SK-N-SH (cell line): ENCODE data around the gene RAB42. TPM values are rescaled to one million over a fixed set of nuclear protein-coding genes. Genes with fewer than 3 reads are reported as not detected.
A peak's percentile ranks its signal among the peaks of the same experiment; 100 is the strongest.
"Not testable (repeated sequence)": the region's sequence is repeated elsewhere in the genome, so short reads cannot be mapped to it uniquely, and the experiment has no call there.

ENCODE experiments used
- CTCF ChIA-PET: fragments of 300-600, 350-600 bp; formaldehyde crosslinking; extraction: SDS; loops from one replicate; lab custom pipeline; 2021; lab: Yijun Ruan, JAX
- POLR2A ChIA-PET: fragments of 350-600 bp; sonication (Branson Sonifier 250); formaldehyde crosslinking; extraction: SDS; loops from one replicate; lab custom pipeline; 2020; ENCODE audit warnings: antibody characterized with exemption, inconsistent platforms; lab: Yijun Ruan, JAX
- DNase-seq: peaks from one replicate; pipeline ENCODE4 v3.0.0; 2012
- H2AFZ ChIP-seq: fragments of 200-600 bp; sonication (generic); 2 replicates; pipeline ENCODE4 v1.8.1; 2016; ENCODE audit warnings: antibody characterized with exemption, mild to moderate bottlenecking, low read depth
- H3F3A ChIP-seq: fragments of 200-600 bp; sonication (generic); replicated peaks from 2 replicates; pipeline ENCODE3; 2016; ENCODE audit warnings: antibody characterized with exemption, mild to moderate bottlenecking; ENCODE audit not compliant: insufficient read depth
- H3K27ac ChIP-seq, 2 experiments: fragments of 200-500 bp in 1 of 2; fragments of 200-600 bp in 1 of 2; sonication (Bioruptor generic) in 1 of 2; sonication (generic), shearing (Covaris generic) in 1 of 2; 2 replicates each; pipeline versions ENCODE4 v1.5.1 to v1.6.1; 2014 to 2016; ENCODE audit warnings: low read depth in 2 of 2, inconsistent platforms in 1 of 2, low read length in 1 of 2, mild to moderate bottlenecking in 1 of 2, mixed read lengths in 1 of 2
- H3K27me3 ChIP-seq: fragments of 200-600 bp; sonication (generic), shearing (Covaris generic); 2 replicates; pipeline ENCODE4 v1.6.1; 2016; ENCODE audit warnings: mixed run types; ENCODE audit not compliant: insufficient read depth
- H3K36me3 ChIP-seq, 2 experiments: fragments of 200-500 bp in 1 of 2; fragments of 200-600 bp in 1 of 2; sonication (Bioruptor generic) in 1 of 2; sonication (generic) in 1 of 2; replicated peaks in 1 of 2; 2 replicates each; pipeline versions ENCODE3 to v1.5.1; 2014 to 2016; ENCODE audit warnings: low read length in 1 of 2, mild to moderate bottlenecking in 1 of 2; ENCODE audit not compliant: insufficient read depth in 2 of 2, control insufficient read depth in 1 of 2
- H3K4me1 ChIP-seq, 2 experiments: fragments of 200-500 bp in 1 of 2; fragments of 200-600 bp in 1 of 2; sonication (Bioruptor generic) in 1 of 2; sonication (generic), shearing (Covaris generic) in 1 of 2; 2 replicates each; pipeline versions ENCODE4 v1.5.1 to v1.6.1; 2014 to 2016; ENCODE audit warnings: low read depth in 1 of 2, low read length in 1 of 2, mixed run types in 1 of 2; ENCODE audit not compliant: insufficient read depth in 2 of 2, control insufficient read depth in 1 of 2
- H3K4me2 ChIP-seq: fragments of 200-600 bp; sonication (generic), shearing (Covaris generic); 2 replicates; pipeline ENCODE4 v1.6.1; 2017; ENCODE audit warnings: mixed run types
- H3K4me3 ChIP-seq, 2 experiments: fragments of 200-500 bp in 1 of 2; fragments of 200-600 bp in 1 of 2; sonication (Bioruptor generic) in 1 of 2; sonication (generic), shearing (Covaris generic) in 1 of 2; 2 replicates each; pipeline versions ENCODE4 v1.5.1 to v1.8.1; 2014 to 2016; ENCODE audit warnings: low read depth in 2 of 2, inconsistent platforms in 1 of 2, low read length in 1 of 2, mild to moderate bottlenecking in 1 of 2, mixed read lengths in 1 of 2, moderate library complexity in 1 of 2
- H3K79me2 ChIP-seq: fragments of 200-600 bp; sonication (generic); 2 replicates; pipeline ENCODE4 v1.8.1; 2017; ENCODE audit warnings: mild to moderate bottlenecking; ENCODE audit not compliant: insufficient read depth
- H3K9ac ChIP-seq: fragments of 200-600 bp; sonication (generic); 2 replicates; pipeline ENCODE4 v1.6.1; 2017; ENCODE audit warnings: mixed run types
- H3K9me2 ChIP-seq: fragments of 200-600 bp; sonication (generic); 2 replicates; pipeline ENCODE4 v1.6.1; 2017; ENCODE audit warnings: mixed run types
- H3K9me3 ChIP-seq: fragments of 200-600 bp; sonication (generic); 2 replicates; pipeline ENCODE4 v1.6.1; 2017; ENCODE audit warnings: mixed run types, mild to moderate bottlenecking, moderate library complexity
- H4K20me1 ChIP-seq: fragments of 200-600 bp; sonication (generic); 2 replicates; pipeline ENCODE4 v1.6.1; 2017; ENCODE audit warnings: mild to moderate bottlenecking, mixed run types; ENCODE audit not compliant: insufficient read depth
- ELF1 ChIP-seq: IDR thresholded peaks from 2 replicates; pipeline ENCODE4 v1.4.0; 2012
- EP300 ChIP-seq, 2 experiments: IDR thresholded peaks; 2 replicates each; pipeline versions ENCODE4 v1.4.0 to v1.6.1; 2012; ENCODE audit warnings: borderline replicate concordance in 1 of 2, low read depth in 1 of 2, low read length in 1 of 2
- FOSL2 ChIP-seq: IDR thresholded peaks from 2 replicates; pipeline ENCODE4 v1.4.0; 2012; ENCODE audit warnings: low read depth, mild to moderate bottlenecking, moderate library complexity, borderline replicate concordance
- FOXM1 ChIP-seq: IDR thresholded peaks from 2 replicates; pipeline ENCODE4 v1.4.0; 2012; ENCODE audit warnings: low read depth, mild to moderate bottlenecking
- NFIC ChIP-seq: IDR thresholded peaks from 2 replicates; pipeline ENCODE4 v1.4.0; 2012; ENCODE audit warnings: borderline replicate concordance
- RCOR1 ChIP-seq: fragments of 150-350 bp; IDR thresholded peaks from 2 replicates; pipeline ENCODE4 v1.6.1; 2017; ENCODE audit warnings: antibody characterized with exemption, low read length
- SIN3A ChIP-seq: IDR thresholded peaks from 2 replicates; pipeline ENCODE4 v1.6.1; 2012; ENCODE audit warnings: low read depth, mild to moderate bottlenecking, low read length, moderate library complexity, borderline replicate concordance
- SMC3 ChIP-seq: IDR thresholded peaks from 2 replicates; pipeline ENCODE4 v1.6.1; 2012; ENCODE audit warnings: low read depth, low read length, improper control_type of control experiment
- WGBS: methylation state at CpG from one replicate; pipeline ENCODE4 v1.1.6; 2017; ENCODE audit warnings: low lambda C conversion rate; 5-methylcytosine and 5-hydroxymethylcytosine counted together
- polyA plus RNA-seq, 3 experiments: library from polyadenylated mRNA; depleted of rRNA; stranded (reverse); fragments of >200 nt; gene quantifications; 2 replicates each; pipeline ENCODE4 v1.2.3, GENCODE V29; 2012
- TF ChIP-seq, protein P1 (sequence below): fragments of 150-350 bp; IDR thresholded peaks from 2 replicates; pipeline ENCODE4 v1.6.1; 2016; ENCODE audit warnings: mild to moderate bottlenecking, low read depth, low read length
- TF ChIP-seq, protein P2 (sequence below): IDR thresholded peaks from 2 replicates; pipeline ENCODE4 v1.4.0; 2012; ENCODE audit warnings: low read depth, borderline replicate concordance

RAB42 gene
- polyA plus RNA-seq, 1 of the 3 experiments (the other 2 are of a cell fraction) = 4.6 TPM

DNA sequence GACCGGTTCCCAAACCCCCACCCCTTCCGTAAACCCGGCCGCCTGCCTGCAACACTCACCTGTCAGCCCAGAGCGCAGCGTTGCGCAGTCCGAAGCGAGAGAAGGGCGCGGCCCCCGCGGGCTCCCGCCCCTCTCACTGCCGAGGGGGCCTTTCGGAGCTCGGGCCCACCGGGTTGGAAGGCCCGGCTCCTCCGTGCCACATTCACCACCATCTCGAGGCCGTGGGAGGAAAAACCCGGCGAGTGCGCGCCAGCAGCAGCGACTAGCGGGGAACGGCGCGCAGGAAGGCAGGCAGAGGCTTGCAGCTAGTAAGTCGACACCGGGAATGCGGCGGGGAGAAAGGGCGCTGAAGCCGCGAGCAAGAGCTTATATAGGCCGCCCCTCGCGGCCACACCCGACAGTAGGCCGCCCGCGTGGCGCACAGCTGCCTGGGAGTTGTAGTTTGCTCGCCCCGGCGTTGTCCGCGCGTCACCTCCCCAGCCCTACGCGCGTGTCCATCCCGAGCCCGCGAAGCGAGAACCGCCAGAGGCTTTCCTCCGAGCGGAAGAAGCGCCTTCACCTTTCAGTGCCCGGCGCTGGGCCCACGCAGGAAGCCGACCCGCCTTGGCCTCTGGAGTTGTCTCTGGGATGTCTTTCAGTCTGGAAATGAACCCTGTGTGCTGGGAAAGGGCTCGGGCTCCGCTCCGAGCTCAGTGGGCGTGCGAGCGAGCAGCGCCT, 10.4 kb upstream of the RAB42 start (continued):
- TF ChIP-seq FOSL2 (peak; percentile 12; the same call in 1 of the 2 replicates), ELF1 (peak; percentile 33; the same call in 1 of the 2 replicates), SMC3 (0 out of 2 replicates have a peak, but pooled peaks have one; percentile 1)

DNA sequence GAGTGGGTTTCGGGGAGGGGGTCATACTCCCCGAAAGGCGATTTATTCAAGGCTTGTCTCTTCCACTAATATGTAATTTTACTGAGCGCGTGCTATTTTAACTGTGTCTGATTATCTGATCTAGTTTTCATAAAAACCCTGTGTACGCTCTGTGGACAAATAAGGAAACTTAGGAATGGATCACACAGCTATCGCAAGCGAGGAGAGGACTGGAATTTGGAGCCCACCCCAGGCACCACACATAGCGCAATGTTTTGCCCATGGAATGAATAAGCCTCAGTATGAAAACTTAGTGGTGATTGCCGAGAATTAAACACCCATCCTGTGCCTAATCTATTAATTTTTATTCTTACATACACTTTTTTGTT, 9.8 kb upstream of the RAB42 start:
- CTCF ChIA-PET = interaction anchor here (1.0 to 2.4 kb wide), 12 partner anchors 8 to 724 kb away, joined by 3 to 24 read pairs (median 6); no protein-coding TSS in a partner anchor

DNA sequence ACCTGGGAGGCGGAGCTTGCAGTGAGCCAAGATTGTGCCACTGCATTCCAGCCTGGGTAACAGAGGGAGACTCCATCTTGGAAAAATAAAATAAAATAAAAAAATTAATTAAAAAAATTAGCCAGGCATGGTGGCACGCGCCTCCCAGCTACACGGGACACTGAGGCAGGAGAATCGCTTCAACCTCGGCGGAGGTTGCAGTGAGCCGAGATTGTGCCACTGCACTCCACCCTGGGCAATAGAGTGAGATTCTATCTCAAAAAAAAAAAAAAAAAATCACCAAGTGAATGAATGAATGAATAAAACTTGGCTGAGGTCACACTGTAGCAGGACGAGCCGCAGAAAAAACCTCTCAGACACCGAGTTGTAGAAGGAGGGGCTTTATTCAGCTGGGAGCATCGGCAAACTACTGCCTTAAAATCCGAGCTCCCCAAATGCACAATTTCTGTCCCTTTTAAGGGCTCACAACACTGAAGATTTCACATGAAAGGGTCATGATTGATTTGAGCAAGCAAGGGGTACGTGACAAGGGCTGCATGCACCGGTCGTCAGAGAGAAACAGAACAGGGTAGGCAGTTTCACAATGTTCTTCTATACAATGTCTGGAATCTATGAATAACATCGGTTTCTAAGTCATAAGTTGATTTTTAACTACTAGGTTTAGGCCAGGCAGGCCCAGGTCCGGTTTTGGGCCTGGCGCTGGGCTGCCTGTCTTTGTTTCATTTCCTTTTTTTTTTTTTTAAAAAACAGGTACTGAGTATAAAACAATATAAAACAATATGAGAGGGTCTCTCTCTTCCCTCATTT, 5.3 kb upstream of the RAB42 start:
- CTCF ChIA-PET, H3K9me3 ChIP-seq, H3K36me3 ChIP-seq, H2AFZ ChIP-seq, H3K27ac ChIP-seq, H3K27me3 ChIP-seq, H3K79me2 ChIP-seq, H3K4me2 ChIP-seq, POLR2A ChIA-PET, H3K4me3 ChIP-seq, H4K20me1 ChIP-seq, H3K9ac ChIP-seq, H3K4me1 ChIP-seq, H3K9me2 ChIP-seq, DNase-seq: not testable (repeated sequence)
- peaks cover 12% of the 10 kb centered on the region for H3F3A ChIP-seq
- WGBS = 92% methylated on average over 19 of the region's 19 CpGs

More for the DNA sequence above, 9.8 kb upstream of the RAB42 start:
- H3K27me3 ChIP-seq = no peaks in the 10 kb centered on the region
- peaks cover 31% of the 10 kb centered on the region for H4K20me1 ChIP-seq
- H3K4me2 ChIP-seq = peak overlapping the region; percentile 100
- H3K36me3 ChIP-seq = peaks cover 23 to 38% of the 10 kb centered on the region in 2 experiments
- H3K79me2 ChIP-seq = peaks cover 30% of the 10 kb centered on the region
- H2AFZ ChIP-seq = peak overlapping the region; percentile 100
- H3K4me1 ChIP-seq = peaks cover 11 to 13% of the 10 kb centered on the region in 2 experiments; a peak in 3 of 4 replicates
- POLR2A ChIA-PET = interaction anchor here (0.6 to 3.6 kb wide), 42 partner anchors 8 to 600 kb away, joined by 3 to 59 read pairs (median 6); partner anchors contain the start of genes ATP5IF1, GMEB1, MED18 and PHACTR4
- no peaks in the 10 kb centered on the region for H3K9me2 ChIP-seq
- no peak for DNase-seq
- H3K4me3 ChIP-seq = peak overlapping the region; percentile 77 to 100
- peak overlapping the region; percentile 95 for H3K9ac ChIP-seq
- peak overlapping the region; percentile 66 to 69 for H3K27ac ChIP-seq
- 14% methylated on average over 10 of the region's 10 CpGs for WGBS
- H3F3A ChIP-seq = peaks cover 46% of the 10 kb centered on the region
- TF ChIP-seq SMC3 = no peak
- no peak for TF ChIP-seq ELF1
- no peak for TF ChIP-seq NFIC
- TF ChIP-seq RCOR1 = no peak
- no peak for TF ChIP-seq EP300 (IDR thresholded peaks at IDR 0.05; ENCODE audit: borderline replicate concordance in 1 of 2, low read depth in 1 of 2, low read length in 1 of 2)
- no peak for TF ChIP-seq SIN3A
- no peak for TF ChIP-seq FOXM1
- TF ChIP-seq, protein P1, sequence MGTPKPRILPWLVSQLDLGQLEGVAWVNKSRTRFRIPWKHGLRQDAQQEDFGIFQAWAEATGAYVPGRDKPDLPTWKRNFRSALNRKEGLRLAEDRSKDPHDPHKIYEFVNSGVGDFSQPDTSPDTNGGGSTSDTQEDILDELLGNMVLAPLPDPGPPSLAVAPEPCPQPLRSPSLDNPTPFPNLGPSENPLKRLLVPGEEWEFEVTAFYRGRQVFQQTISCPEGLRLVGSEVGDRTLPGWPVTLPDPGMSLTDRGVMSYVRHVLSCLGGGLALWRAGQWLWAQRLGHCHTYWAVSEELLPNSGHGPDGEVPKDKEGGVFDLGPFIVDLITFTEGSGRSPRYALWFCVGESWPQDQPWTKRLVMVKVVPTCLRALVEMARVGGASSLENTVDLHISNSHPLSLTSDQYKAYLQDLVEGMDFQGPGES = no peak
- TF ChIP-seq, protein P2, sequence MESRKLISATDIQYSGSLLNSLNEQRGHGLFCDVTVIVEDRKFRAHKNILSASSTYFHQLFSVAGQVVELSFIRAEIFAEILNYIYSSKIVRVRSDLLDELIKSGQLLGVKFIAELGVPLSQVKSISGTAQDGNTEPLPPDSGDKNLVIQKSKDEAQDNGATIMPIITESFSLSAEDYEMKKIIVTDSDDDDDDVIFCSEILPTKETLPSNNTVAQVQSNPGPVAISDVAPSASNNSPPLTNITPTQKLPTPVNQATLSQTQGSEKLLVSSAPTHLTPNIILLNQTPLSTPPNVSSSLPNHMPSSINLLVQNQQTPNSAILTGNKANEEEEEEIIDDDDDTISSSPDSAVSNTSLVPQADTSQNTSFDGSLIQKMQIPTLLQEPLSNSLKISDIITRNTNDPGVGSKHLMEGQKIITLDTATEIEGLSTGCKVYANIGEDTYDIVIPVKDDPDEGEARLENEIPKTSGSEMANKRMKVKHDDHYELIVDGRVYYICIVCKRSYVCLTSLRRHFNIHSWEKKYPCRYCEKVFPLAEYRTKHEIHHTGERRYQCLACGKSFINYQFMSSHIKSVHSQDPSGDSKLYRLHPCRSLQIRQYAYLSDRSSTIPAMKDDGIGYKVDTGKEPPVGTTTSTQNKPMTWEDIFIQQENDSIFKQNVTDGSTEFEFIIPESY = no peak
- H3K9me3 ChIP-seq = no peaks in the 10 kb centered on the region
